Endothelial cell of umbilical vein (primary cell): Measurements from ENCODE around the gene AHI1. TPM values are rescaled to one million over a fixed set of nuclear protein-coding genes. Genes with fewer than 3 reads are reported as not detected.

Experiments
- BruUV-seq: library from RNA; stranded (reverse); fragments of 400-500 nt; replicated peaks from 2 replicates; lab custom pipeline; 2021; lab: Mats Ljungman, UMichigan
- CTCF ChIA-PET: fragments of 300-600, 350-600 bp; sonication (Branson Sonifier 250); formaldehyde crosslinking; loops from one replicate; lab custom pipeline; 2021; ENCODE audit warnings: antibody characterized with exemption, inconsistent platforms; lab: Charles Lee
- POLR2A ChIA-PET: fragments of 300-600, 350-600 bp; sonication (Branson Sonifier 250); formaldehyde crosslinking; loops from one replicate; lab custom pipeline; 2021; ENCODE audit warnings: antibody characterized with exemption, inconsistent platforms; lab: Charles Lee
- DNase-seq: peaks from one replicate; pipeline ENCODE4 v3.0.0-alpha.2; 2011; ENCODE audit warnings: low read depth, low spot score
- FAIRE-seq: peaks from 2 replicates; lab custom pipeline; 2011; peaks lifted over from hg19 to GRCh38; lab: Jason Lieb, UNC
- H2AFZ ChIP-seq: 2 replicates; pipeline ENCODE4 v1.6.0; 2012; ENCODE audit warnings: low read depth, low read length, control low read depth, inconsistent platforms
- H3K27ac ChIP-seq: 2 replicates; pipeline ENCODE4 v1.5.1; 2011; ENCODE audit warnings: low read depth, mild to moderate bottlenecking, control low read depth, low read length, moderate library complexity; ENCODE audit not compliant: insufficient read depth
- H3K27me3 ChIP-seq, 2 experiments: 2 replicates each; pipeline versions ENCODE4 v1.6.0 to v1.6.1; 2011; ENCODE audit warnings: low read length in 2 of 2, mixed read lengths in 1 of 2; ENCODE audit not compliant: control insufficient read depth in 2 of 2, insufficient read depth in 2 of 2
- H3K36me3 ChIP-seq, 2 experiments: 2 replicates in 1 of 2; 3 replicates in 1 of 2; pipeline ENCODE4 v1.5.1; 2011; ENCODE audit warnings: low read length in 2 of 2, mild to moderate bottlenecking in 1 of 2, moderate library complexity in 1 of 2; ENCODE audit not compliant: control insufficient read depth in 2 of 2, insufficient read depth in 2 of 2; ENCODE audit errors: extremely low read depth in 1 of 2
- H3K4me1 ChIP-seq: 3 replicates; pipeline ENCODE4 v1.5.1; 2011; ENCODE audit warnings: mild to moderate bottlenecking, low read length; ENCODE audit not compliant: control insufficient read depth, insufficient read depth; ENCODE audit errors: extremely low read depth
- H3K4me2 ChIP-seq: 2 replicates; pipeline ENCODE4 v1.6.1; 2011; ENCODE audit warnings: low read length, control low read depth, mixed read lengths; ENCODE audit not compliant: insufficient read depth
- H3K4me3 ChIP-seq, 3 experiments: fragments of 200-600 bp in 1 of 3; sonication (generic), shearing (Covaris generic) in 1 of 3; replicated peaks in 1 of 3; 2 replicates each; pipeline ENCODE4 v1.5.1; 2011 to 2016; ENCODE audit warnings: control low read depth in 3 of 3, low read length in 3 of 3, mild to moderate bottlenecking in 2 of 3, inconsistent platforms in 1 of 3, low read depth in 1 of 3, moderate library complexity in 1 of 3; ENCODE audit not compliant: insufficient read depth in 1 of 3
- H3K79me2 ChIP-seq: 2 replicates; pipeline ENCODE4 v1.6.0; 2012; ENCODE audit warnings: low read length, inconsistent platforms; ENCODE audit not compliant: control insufficient read depth, insufficient read depth
- H3K9ac ChIP-seq: replicated peaks from 2 replicates; pipeline ENCODE3; 2011; ENCODE audit warnings: low read length, control low read depth; ENCODE audit not compliant: insufficient read depth; ENCODE audit errors: extremely low read depth
- H3K9me1 ChIP-seq: replicated peaks from 3 replicates; pipeline ENCODE4 v1.6.0; 2011; ENCODE audit warnings: mild to moderate bottlenecking, low read length; ENCODE audit not compliant: control insufficient read depth, insufficient read depth; ENCODE audit errors: extremely low read depth
- H3K9me3 ChIP-seq: replicated peaks from 2 replicates; pipeline ENCODE4 v1.5.1; 2012; ENCODE audit warnings: low read length, inconsistent platforms; ENCODE audit not compliant: control insufficient read depth, insufficient read depth
- H4K20me1 ChIP-seq: replicated peaks from 2 replicates; pipeline ENCODE3; 2011; ENCODE audit warnings: mild to moderate bottlenecking, low read length; ENCODE audit not compliant: control insufficient read depth, insufficient read depth; ENCODE audit errors: extremely low read depth
- GATA2 ChIP-seq: IDR thresholded peaks from 2 replicates; pipeline ENCODE4 v1.7.0; 2011; ENCODE audit warnings: low read depth, mild to moderate bottlenecking, moderate library complexity, mixed read lengths, low read length; ENCODE audit not compliant: insufficient read length, insufficient read depth
- JUN ChIP-seq: IDR thresholded peaks from 2 replicates; pipeline ENCODE4 v1.6.1; 2011; ENCODE audit warnings: borderline replicate concordance, low read depth; ENCODE audit not compliant: insufficient read length, insufficient read depth
- MYC ChIP-seq: IDR thresholded peaks from one replicate; pipeline ENCODE4 v1.6.1; 2011; ENCODE audit warnings: mild to moderate bottlenecking, low read depth, low read length
- POLR2A ChIP-seq: IDR thresholded peaks from 2 replicates; pipeline ENCODE4 v1.6.1; 2012; ENCODE audit warnings: low read depth, mild to moderate bottlenecking, control low read depth, low read length
- POLR2AphosphoS5 ChIP-seq: IDR thresholded peaks from 2 replicates; pipeline ENCODE4 v1.6.1; 2012; ENCODE audit warnings: low read depth, mild to moderate bottlenecking, control low read depth, low read length, moderate library complexity; ENCODE audit not compliant: insufficient read depth
- dilution Hi-C: fragments of 300-500 bp; cut with MboI; formaldehyde crosslinking; loops from one replicate; pipeline ENCODE4 v1.15.0; 2019; ENCODE audit warnings: low sequenced_read_pairs; ENCODE audit not compliant: extremely low pct_ligation_motif_present
- intact Hi-C: fragments of 100-400 bp; cut with micrococcal nuclease; formaldehyde crosslinking; loops from one replicate; pipeline ENCODE4 v1.10.0; 2022
- polyA plus RNA-seq, 4 experiments: library from polyadenylated mRNA; depleted of rRNA in 3 of 4; stranded (reverse) in 3 of 4; unstranded in 1 of 4; fragments of >200 nt; gene quantifications; 2 replicates each; pipeline versions ENCODE4 v1.2.1 to v1.2.3, GENCODE V29; 2011 to 2012; ENCODE audit warnings: missing spikeins in 1 of 4
- total RNA-seq: library from RNA; stranded (reverse); gene quantifications from 2 replicates; pipeline ENCODE4 v1.2.3, GENCODE V29; 2021
- TF ChIP-seq, protein P1 (sequence below): IDR thresholded peaks from 2 replicates; pipeline ENCODE4 v1.6.1; 2011; ENCODE audit not compliant: insufficient read depth, insufficient read length
- TF ChIP-seq, protein P2 (sequence below), 2 donors: IDR thresholded peaks; 1 replicate in 1 of 2; 2 replicates in 1 of 2; pipeline ENCODE4 v1.5.1; 2011; ENCODE audit warnings: low read length in 2 of 2, mild to moderate bottlenecking in 2 of 2, moderate library complexity in 2 of 2, control low read depth in 1 of 2, inconsistent platforms in 1 of 2, low read depth in 1 of 2; ENCODE audit not compliant: insufficient read depth in 1 of 2; ENCODE audit errors: extremely low read depth in 1 of 2

The AHI1 gene
- total and polyA plus RNA-seq, 2 donors (not counting 3 experiments of a cell fraction or from before 2014, with no cell fraction given), result 5.1 to 20.7 TPM

DNA sequence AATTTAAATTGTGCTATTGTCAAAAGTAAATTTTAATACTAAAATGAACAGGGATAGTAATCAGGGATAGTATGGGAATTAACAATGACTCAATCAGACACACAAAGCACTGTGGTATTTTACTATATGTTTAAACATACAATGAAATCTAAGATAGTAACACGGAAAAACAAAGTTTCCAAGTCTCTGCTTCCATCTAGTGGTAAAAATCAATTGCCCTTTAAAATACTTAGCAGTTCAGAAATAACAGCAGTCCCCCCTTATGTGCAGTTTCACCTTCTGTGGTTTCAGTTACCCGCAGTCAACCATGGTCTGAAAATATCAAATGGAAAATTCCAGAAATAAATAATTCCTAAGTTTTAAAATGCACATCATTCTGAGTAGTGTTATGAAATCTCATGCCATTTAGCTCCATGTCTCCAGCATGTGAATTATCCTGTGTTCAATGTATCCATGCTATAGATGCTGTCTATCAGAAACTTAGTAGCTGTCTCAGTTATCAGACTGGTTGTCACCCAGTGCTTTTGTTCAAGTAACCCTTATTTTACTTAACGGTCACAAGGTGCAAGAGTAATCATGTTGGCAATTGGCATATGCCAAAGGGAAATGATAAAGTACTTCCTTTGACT is 58.5 kb downstream of the AHI1 start:
- H3K27me3 ChIP-seq, result no peaks in the 10 kb centered on the region
- H3K9ac ChIP-seq, result no peak overlapping the region
- DNase-seq, result peak; percentile 55
- intact Hi-C loops, result loop anchor here (1.0 to 5.0 kb wide), 2 partner anchors 294 to 1317 kb away; no protein-coding TSS in a partner anchor
- no peaks in the 10 kb centered on the region for H3K36me3 ChIP-seq
- no peaks in the 10 kb centered on the region for H3K9me3 ChIP-seq
- H3K4me3 ChIP-seq, result no peak overlapping the region
- dilution Hi-C loops, result no loop called here
- no TSS peak for BruUV-seq
- no peak overlapping the region for H2AFZ ChIP-seq
- TF ChIP-seq, protein P1, sequence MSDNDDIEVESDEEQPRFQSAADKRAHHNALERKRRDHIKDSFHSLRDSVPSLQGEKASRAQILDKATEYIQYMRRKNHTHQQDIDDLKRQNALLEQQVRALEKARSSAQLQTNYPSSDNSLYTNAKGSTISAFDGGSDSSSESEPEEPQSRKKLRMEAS, result no peak
- TF ChIP-seq, protein P2, sequence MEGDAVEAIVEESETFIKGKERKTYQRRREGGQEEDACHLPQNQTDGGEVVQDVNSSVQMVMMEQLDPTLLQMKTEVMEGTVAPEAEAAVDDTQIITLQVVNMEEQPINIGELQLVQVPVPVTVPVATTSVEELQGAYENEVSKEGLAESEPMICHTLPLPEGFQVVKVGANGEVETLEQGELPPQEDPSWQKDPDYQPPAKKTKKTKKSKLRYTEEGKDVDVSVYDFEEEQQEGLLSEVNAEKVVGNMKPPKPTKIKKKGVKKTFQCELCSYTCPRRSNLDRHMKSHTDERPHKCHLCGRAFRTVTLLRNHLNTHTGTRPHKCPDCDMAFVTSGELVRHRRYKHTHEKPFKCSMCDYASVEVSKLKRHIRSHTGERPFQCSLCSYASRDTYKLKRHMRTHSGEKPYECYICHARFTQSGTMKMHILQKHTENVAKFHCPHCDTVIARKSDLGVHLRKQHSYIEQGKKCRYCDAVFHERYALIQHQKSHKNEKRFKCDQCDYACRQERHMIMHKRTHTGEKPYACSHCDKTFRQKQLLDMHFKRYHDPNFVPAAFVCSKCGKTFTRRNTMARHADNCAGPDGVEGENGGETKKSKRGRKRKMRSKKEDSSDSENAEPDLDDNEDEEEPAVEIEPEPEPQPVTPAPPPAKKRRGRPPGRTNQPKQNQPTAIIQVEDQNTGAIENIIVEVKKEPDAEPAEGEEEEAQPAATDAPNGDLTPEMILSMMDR (IDR thresholded peaks at IDR 0.05; ENCODE audit: extremely low read depth in 1 of 2, insufficient read depth in 1 of 2, low read depth in 1 of 2, low read length in 2 of 2), result peak; percentile 22 to 38
- POLR2A ChIA-PET, result no interaction called here
- CTCF ChIA-PET, result interaction anchor here (0.7 to 1.8 kb wide), 9 partner anchors 9 to 1317 kb away, joined by 3 to 23 read pairs (median 3); no protein-coding TSS in a partner anchor
- no peaks in the 10 kb centered on the region for H3K79me2 ChIP-seq
- no peaks in the 10 kb centered on the region for H4K20me1 ChIP-seq
- FAIRE-seq, result peak; percentile 66
- H3K4me2 ChIP-seq, result no peak overlapping the region
- no peaks in the 10 kb centered on the region for H3K9me1 ChIP-seq
- peaks cover 7% of the 10 kb centered on the region for H3K4me1 ChIP-seq
- H3K27ac ChIP-seq, result peak overlapping the region; percentile 23

DNA sequence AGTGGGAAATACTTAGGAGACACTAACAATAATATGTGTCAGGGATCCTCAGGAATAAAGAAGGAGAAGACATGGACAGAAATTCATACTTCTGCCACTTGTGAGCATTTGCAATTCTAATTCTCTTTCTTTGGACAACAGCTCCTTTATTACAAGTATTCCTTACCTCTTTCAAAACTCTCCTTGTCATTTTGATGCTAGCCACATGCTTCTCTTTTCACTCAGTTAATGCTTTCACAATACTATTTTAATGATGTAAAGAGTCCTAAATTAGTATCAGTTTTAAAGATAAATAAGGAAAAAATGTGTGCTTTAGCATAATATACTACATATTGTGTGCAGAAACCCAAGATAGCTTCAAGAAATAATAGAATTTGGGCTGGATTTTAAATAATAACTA is 62.5 kb downstream of the AHI1 start:
- BruUV-seq, result no TSS peak
- Histone ChIP-seq H3K9ac (no peak overlapping the region), H4K20me1 (no peaks in the 10 kb centered on the region), H3K4me1 (peaks cover 8% of the 10 kb centered on the region), H3K9me3 (no peaks in the 10 kb centered on the region), H3K79me2 (no peaks in the 10 kb centered on the region), H3K4me3 (no peak overlapping the region), H3K27ac (no peak overlapping the region), H3K36me3 (peaks cover 0 to 1% of the 10 kb centered on the region in 2 experiments), H3K27me3 (no peaks in the 10 kb centered on the region), H3K9me1 (no peaks in the 10 kb centered on the region), H3K4me2 (no peak overlapping the region), H2AFZ (no peak overlapping the region)
- DNase-seq, result no peak
- no peak for FAIRE-seq
- dilution Hi-C loops (no loop called here), intact Hi-C loops (loop anchor here (5.0 kb wide), 1 partner anchor 1313 kb away; no protein-coding TSS in a partner anchor)
- ChIA-PET CTCF (interaction anchor here (0.9 to 1.4 kb wide), 3 partner anchors 291 to 791 kb away, joined by 3 to 4 read pairs (median 3); no protein-coding TSS in a partner anchor), POLR2A (no interaction called here)
- TF ChIP-seq POLR2AphosphoS5, result no peak
- TF ChIP-seq, protein P1, result no peak
- TF ChIP-seq, protein P2 (IDR thresholded peaks at IDR 0.05; ENCODE audit: extremely low read depth in 1 of 2, insufficient read depth in 1 of 2, low read depth in 1 of 2, low read length in 2 of 2), result no peak
- TF ChIP-seq GATA2, result no peak
- TF ChIP-seq MYC, result no peak
- no peak for TF ChIP-seq JUN
- no peak for TF ChIP-seq POLR2A
